Jurkat, Clone E6-1 (cell line): ENCODE data around the gene C10orf71.

Experiments used
- DNase-seq: peaks from one replicate; pipeline ENCODE4 v3.0.0-alpha.2; 2011; ENCODE audit warnings: low read depth, low spot score
- H3K4me3 ChIP-seq: 2 replicates; pipeline ENCODE4 v1.5.1; 2011; ENCODE audit warnings: mild to moderate bottlenecking, low read length, control low read depth, moderate library complexity

The C10orf71 gene

DNA sequence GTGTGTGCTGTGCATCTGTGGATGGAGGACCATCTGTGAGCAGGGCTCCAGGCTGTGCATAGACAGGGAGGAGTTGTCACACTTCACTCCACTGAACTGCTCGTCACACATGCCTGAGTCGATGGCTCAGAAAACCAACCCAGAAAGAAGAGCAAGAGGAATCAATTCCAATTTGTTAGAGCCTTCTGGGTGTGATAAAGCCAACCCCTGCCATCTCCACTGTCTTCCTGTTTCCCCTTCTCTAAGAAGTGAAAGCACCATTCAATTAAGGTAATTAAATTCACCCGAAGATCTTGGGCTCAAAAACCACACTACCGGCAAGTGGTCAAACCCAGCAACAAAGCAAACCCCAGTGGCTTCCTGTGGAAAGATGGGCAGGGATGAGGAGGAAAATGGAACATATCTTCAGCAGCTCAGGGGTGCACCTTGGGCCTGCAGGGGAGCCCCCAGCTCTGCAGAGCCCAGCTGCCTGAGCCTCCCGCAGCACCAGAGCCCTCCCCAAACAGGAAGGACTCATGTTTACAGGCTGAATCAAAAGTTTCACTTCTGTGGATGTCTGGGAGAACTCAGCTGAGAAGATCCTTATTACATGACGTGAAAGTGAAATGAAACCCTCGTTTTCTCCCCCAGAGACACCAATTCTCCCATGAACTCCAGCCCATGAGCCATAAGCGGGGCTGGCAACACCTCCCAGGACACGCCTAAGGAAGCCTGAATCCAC lies 10.9 kb downstream of the C10orf71 start:
- peak; percentile 74 for DNase-seq
- peak overlapping the region; percentile 1; the same call in 1 of the 2 replicates for H3K4me3 ChIP-seq

DNA sequence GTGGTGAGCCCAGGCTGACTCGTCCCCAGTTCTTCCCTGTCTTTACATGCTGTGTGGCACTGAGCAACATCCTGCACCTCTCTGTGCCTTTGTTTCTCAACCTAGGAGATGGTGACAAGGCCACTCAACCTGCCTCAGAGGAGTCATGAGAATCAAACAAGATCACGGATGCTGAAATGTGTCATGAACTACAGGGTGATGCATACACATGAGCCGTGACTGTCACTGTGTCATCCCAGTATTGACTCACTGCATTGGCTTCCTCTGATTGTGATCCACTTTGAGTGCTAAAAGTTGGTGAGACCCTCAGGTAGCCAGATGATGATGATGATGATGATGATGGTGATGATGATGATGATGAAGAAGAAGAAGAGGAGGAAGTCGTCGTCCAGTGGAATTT lies 11.5 kb downstream of the C10orf71 start:
- no peak overlapping the region for H3K4me3 ChIP-seq

DNA sequence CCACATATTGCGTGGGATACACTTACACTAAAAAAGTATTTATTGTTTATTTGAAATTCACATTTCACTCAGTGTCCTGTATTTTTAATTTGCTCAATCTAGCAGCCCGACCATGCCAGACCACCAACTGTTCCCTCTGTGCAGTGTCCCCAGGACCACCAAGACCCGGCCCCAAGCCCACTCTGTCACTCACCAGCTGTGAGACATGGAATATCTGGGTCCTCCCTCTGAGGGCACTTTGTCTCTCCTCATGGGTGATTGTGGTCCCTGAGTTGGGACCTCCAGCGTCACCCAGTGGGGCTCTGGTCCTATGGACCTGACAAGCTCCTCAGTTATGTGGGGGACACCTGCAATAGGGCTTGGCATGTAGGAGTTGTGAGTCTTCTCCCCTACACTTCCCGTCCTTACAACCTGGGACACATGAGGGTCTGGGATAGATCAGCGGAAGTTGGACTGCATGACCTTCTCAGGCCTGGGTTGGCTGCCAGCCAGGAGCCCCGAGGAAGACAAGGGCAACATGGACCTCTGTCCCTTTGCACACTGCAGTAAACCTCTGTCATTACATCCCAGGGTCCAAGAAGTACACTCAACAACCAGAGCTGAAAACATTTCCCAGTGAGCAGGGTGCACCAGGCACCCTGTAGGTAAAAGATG lies 12.1 kb downstream of the C10orf71 start:
- no peak overlapping the region for H3K4me3 ChIP-seq
- DNase-seq = no peak

More for the DNA sequence above, 11.5 kb downstream of the C10orf71 start:
- no peak for DNase-seq

DNA sequence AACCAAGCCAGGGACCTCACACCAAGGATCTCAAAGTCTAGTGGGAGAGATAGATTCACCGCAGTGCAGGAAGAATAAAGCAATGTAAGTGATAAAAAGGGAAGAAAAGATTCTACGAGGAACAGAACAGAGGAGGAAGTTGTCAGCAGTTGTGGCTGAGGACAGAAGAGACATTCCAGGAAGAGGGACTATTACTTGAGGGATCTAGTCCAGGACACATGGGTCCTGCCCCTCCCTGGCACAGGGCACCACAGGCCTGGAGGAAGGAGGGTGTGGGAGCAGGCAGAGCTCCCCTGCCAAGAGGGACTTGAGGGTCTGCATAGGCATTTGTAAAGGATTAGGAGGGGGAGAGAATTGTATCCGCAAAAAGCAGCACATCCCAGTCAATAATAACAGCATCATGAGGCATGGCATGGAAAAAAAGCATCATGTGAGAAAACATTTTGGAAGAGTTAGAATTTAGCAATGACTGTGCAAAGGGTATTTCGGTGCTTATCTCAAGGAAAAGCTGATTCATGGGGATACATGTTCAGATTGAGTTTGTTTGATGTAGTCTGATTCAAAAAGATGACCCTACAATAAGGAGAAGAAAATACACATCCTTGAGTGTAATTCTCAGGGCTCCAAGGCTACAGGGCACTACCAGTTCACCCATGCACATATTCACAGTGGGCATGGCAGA lies 12.7 kb downstream of the C10orf71 start:
- DNase-seq = no peak
- H3K4me3 ChIP-seq = no peak overlapping the region

DNA sequence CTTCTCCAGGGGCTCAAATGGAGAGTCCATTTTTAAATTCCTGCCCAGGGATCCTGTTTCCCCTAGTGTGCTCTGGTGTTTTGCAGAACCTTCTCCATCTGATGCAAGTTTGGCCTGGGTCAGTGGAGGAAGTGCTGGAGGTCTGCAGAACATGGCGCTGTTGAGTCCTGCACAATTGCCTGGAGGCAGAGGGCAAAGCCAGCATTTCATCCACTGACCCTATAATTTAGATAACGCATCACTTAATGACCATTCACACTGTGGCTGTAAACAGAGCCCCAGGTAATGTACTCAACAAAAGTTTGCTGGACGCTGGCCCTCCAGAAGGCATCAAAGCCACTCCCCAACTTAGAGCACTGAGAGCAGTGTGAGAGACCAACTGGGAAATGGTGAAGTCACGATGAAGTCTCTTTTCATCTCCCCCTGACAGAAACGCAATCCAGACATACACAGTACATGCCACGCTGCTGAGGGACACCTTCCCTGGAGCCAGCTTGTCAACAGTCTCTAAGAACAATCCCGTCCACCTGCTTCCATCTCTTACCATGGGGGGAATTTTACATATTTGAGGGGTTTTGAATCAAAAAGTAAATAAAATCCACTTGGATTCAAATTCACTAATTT lies 13.4 kb downstream of the C10orf71 start:
- DNase-seq = no peak
- no peak overlapping the region for H3K4me3 ChIP-seq

DNA sequence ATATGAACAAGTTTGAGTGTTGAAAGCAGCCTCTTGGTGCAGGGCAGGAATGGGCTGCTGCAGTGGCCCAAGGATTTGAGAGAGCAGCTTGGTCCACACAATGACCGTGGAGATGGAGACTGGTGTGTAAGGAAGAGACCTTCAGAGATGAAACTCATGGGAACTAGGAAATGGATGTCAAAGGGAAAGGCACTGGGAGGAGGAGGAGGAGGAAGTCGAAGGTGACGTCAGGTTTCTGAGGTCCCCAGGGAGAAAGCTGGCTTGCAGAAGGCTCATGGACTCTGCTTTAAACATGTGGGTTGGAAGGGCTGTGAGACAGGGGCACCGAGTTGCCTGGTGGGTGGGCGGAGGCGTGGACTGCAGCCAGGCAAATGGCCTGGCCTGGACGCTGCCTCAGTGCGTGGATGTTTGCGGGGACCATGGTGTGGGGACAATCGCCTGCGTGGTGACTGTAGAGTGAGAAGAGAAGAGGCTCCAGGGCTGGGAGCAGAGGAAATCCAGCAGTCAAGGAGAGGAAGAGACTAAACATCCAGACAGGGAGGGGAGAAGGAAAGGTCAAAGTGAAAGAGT lies 14.6 kb downstream of the C10orf71 start:
- DNase-seq = no peak
- H3K4me3 ChIP-seq = no peak overlapping the region

DNA sequence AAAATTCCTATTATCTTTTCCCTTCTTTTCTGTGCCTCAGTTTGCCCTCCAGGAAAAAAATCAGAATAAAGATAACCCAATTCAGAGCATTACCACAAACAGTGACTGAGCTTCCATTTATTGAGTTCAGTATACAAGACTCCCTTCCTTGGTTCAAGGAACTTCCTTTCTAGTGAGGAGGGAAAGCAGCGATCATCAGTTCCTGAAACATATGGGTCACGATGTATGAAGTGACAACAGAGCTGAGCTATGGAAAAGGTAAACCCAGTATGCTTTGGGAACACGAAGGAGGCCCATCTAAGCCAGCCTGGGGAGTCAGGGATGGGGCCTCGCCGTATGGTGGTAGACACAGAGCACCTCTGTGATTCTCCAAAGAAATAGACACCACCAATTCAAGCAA lies 15.8 kb downstream of the C10orf71 start:
- H3K4me3 ChIP-seq = no peak overlapping the region
- no peak for DNase-seq

DNA sequence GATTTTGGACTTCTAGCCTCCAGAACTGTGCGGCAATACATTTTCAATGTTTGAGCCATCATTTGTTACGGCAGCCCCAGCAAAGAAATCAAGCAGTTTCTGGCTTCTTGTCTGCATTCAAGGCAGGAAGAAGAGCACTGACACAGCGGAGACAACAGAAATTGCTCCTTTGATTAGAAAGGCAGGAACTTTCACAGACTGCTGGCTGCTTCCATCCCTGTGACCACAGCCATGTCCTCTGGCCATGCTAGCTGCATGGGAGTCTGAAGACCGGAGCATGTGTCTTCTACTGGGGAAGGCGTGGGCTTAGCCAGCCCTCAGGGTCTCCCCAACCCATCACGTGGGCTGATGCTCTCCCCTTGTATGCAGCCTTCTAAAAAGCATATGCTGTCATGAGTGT lies 19.1 kb downstream of the C10orf71 start:
- DNase-seq = no peak
- H3K4me3 ChIP-seq = no peak overlapping the region

DNA sequence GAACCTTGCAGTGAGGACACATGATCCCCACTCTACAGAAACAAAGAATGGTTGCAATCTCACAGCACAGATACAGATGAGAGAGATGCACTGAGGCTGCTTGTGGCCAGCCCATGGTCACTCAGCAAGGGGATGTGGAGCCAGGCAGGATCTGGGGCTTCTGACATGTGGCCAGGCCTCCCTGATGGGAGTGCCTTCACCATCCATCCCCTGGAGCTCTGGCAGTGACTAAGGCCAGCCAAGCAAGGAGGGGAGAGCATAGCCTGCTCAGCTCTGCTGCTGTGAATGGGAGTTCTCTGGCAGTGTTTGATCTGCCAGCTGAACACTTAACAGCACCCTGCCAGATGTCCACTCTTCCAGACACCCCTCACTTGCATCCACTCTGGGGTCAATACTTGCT lies 19.8 kb downstream of the C10orf71 start:
- no peak overlapping the region for H3K4me3 ChIP-seq
- no peak for DNase-seq

DNA sequence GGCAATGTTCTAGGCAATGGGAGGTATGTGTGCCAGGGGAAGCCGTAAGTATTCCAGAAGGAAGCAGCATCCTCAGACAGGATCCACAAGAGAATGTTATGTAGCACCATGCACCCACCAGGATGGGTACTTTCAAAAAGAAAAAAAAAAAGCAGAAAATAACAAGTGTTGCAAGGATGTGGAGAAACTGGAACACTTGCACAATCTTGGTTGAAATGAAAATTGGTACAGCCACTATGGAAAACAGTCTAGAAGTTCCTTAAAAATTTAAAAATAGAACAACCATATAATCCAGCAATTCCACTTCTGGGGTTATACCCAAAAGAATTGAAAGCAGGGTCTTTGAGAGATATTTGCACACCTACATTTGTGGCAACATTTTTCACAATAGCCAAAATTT lies 20.2 kb downstream of the C10orf71 start:
- no peak overlapping the region for H3K4me3 ChIP-seq
- DNase-seq = no peak

DNA sequence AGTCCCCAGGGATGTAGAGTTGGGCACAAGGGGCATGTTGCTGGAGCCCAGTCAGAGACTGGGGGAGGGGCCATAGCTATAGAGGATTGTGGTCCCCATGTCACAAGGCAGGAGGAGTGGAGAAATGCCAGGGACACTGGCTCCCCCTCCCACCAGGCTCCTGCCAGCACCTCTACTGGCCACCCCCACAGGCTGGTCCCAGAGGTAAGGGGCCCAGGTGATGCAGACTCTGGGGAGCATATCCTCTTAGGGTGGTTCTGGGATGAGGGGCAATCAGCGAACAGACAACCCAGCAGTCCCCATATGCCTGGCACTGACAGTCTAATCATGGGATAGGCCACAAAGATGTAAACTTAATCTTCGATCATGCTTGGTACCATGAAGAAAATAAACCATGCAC lies 21.2 kb downstream of the C10orf71 start:
- H3K4me3 ChIP-seq = no peak overlapping the region
- DNase-seq = no peak

DNA sequence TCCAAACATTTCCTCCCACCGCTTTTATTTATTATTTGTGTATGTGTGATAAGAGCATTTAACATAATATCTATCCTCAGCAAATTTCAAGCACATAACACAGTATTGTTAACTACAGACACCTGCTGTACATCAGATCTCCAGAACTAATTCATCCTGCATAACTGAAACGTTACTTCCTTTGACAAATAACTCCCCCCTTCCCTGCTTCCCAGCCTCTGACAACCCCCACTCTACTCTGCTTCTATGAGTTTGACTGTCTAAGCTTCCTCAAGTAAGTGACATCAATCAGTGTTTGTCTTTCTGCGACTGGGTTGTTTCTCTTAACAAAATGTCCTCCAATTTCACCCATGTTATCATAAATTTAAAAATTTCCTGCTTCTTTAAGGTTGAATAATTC lies 22.1 kb downstream of the C10orf71 start:
- no peak for DNase-seq
- H3K4me3 ChIP-seq = no peak overlapping the region

DNA sequence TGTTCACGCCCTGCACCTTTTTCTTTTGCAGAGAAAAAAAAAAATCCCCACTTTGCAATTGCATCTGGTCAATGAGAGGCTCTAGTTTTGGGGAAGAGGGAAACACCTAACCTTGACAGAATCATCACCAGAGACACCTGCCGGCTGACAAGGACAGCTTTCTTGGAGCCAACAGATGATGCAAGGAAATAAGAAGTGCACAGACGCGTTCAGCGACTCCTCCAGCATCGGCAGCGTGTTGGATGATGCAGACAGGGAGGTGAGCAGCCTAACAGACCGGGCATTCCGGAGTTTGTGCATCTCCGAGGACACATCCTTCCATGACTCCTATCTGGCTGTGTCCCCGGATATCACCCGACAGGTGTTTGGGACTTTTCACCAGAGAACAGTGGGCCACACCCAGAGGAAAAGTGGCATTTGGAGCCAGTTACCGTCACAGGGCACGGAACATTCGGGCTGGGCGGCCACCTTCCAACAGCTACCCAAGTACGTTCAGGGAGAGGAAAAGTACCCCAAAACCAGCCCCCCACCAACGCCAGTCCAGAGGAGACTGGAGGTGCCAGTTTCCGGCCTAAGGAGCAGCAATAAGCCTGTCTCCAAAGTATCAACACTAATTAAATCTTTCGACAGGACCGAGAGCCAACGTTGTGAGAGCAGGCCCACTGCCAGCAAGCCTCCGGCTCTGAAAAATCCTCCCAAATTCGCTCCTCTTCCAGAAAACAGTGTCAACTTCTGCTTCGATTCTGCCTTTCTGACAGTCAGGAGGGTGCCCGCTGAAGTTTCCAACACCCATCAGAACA lies 23.6 kb downstream of the C10orf71 start:
- H3K4me3 ChIP-seq = no peak overlapping the region
- no peak for DNase-seq

DNA sequence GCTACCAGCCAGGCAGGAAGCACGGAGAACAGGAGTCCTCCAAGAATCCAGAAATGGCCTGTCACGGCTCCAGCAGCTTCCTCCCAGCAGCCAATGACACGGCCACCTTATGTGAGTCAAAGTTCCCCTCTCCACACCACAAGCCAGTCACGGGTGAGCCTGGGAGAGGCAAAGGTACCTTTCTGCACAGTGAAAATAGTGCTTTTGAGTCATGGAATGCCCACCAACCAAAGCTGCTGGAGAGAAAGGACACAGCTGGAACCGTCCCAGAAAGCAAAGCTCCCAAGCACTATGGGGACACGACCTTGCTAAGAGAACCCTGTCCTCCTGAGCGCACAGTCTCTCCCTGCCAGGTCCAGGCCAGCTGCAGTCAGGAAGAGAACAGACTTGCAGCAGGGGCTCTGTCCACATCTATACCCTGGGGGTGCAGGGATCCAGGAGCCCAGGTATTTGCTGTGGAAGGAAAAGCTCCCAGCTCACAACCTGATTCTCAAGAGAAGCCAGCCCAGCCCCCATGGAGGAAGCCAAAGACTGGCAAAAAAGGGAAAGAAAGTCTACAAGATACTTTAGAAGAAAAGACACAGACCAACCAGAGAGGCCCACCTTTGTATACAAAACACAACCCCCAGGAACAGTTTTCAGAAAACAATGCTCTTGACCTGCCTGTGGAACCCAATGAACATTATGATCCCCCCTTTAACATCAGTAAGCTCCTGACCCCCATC lies 24.4 kb downstream of the C10orf71 start:
- no peak overlapping the region for H3K4me3 ChIP-seq
- no peak for DNase-seq

DNA sequence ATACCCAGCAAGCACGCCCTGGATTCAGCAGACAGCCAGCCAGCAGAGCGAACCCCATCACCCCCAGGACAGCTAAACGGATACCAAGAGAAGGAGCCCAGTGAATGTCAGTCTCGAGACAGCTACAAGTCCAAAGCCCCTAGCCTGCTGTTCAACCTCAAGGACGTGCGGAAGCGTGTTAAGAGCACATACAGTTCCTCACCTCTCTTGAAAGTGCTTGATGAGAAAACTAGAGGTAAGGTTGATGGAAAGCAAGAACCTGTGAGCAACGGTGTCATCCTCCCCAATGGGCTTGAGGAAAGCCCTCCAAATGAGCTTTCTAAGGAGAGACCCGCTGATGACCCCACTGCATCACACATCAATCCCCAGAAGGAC lies 24.9 kb downstream of the C10orf71 start:
- DNase-seq = no peak
- no peak overlapping the region for H3K4me3 ChIP-seq

DNA sequence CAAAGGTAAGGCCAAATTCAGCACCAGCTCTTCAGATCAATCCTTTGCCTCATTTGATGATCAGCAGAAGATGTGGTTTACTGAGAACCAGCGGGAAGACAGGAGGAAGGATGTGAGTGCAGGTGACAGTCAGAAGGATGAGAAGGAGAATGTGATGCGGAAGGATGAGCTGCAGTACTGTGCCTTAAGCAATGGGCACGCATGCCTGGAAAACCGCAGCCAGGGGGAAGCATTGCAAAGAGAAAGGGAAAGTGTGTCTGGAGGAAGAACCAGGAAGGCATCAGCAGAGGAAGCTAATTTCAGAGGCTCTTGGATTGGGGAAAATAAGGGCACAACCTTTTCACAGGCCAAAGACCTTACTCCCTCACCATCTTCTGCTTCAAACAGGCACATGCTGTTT lies 25.7 kb downstream of the C10orf71 start:
- DNase-seq = no peak
- H3K4me3 ChIP-seq = no peak overlapping the region

DNA sequence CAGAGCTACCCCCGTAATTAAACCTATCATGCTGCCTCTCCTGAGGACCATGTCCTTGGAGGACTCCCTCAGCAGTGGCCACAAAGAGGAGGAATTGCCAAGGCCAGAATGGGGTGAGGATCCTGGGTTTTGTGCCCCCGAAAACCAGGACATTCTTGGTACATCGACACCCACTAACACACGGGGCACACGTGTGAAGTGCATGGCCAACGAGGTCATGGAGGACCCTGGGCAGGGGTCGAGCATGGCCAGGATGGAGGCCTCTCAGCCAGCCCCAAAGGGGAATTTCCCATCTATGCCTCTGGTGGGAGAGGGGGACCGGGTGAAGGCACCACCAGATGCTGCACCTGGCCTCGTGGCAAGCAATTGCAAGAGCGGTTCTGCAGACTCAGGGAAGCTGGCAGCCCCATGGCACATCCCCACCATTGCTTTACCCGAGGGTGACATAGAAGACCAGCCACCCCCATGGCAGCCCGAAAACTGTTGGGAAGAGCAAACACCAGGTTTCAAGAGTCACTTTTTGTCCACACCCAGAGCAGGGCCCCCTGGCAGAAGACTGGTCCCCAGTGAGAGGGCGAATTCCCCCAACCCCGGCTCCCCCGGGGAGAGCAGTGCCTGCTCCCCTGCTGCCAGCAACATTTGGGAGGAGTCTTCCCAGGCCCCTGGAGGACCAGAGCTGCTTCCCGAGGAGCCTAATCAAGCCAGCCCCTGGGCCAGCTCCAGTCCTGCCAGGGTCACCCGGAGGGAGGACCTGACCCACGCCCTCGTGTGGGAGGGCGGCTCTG lies 26.4 kb downstream of the C10orf71 start:
- H3K4me3 ChIP-seq = no peak overlapping the region
- no peak for DNase-seq
